ENCODE results near the gene TGM3.

Gene TGM3

GRCh38 chr20:2285613-2286012 is 10.2 kb upstream of the TGM3 start:
- DNase-seq = no peak

GRCh38 chr20:2287504-2287903 is 8.3 kb upstream of the TGM3 start:
- DNase-seq = no peak

- DNase-seq = no peak
These were observed 6.3 kb upstream of the TGM3 start for GRCh38 chr20:2289475-2289874.

GRCh38 chr20:2290486-2290885 is 5.3 kb upstream of the TGM3 start:
- DNase-seq = no peak

- DNase-seq = no peak
These were observed 3.2 kb upstream of the TGM3 start for GRCh38 chr20:2292416-2293110.

- no peak for DNase-seq
These were observed 2.3 kb upstream of the TGM3 start for GRCh38 chr20:2293486-2293885.

- no peak for DNase-seq
These were observed 1.8 kb upstream of the TGM3 start for GRCh38 chr20:2293971-2294370.

GRCh38 chr20:2295286-2295685 is 515 bp upstream of the TGM3 start:
- no peak for DNase-seq

GRCh38 chr20:2296524-2297356 is 939 bp downstream of the TGM3 start:
- no peak for DNase-seq

- DNase-seq = no peak
These were observed 1.5 kb downstream of the TGM3 start for GRCh38 chr20:2297357-2297728.

- DNase-seq = no peak
These were observed 2.3 kb downstream of the TGM3 start for GRCh38 chr20:2298116-2298515.

- no peak for DNase-seq
These were observed 2.9 kb downstream of the TGM3 start for GRCh38 chr20:2298701-2299100.

- DNase-seq = no peak
These were observed 3.5 kb downstream of the TGM3 start for GRCh38 chr20:2299301-2299700.

- no peak for DNase-seq
These were observed 4.2 kb downstream of the TGM3 start for GRCh38 chr20:2300002-2300401.

GRCh38 chr20:2300420-2300819 is 4.6 kb downstream of the TGM3 start:
- DNase-seq = no peak

GRCh38 chr20:2301164-2301622 is 5.4 kb downstream of the TGM3 start:
- DNase-seq = no peak

GRCh38 chr20:2302384-2303060 is 6.7 kb downstream of the TGM3 start:
- DNase-seq = no peak

GRCh38 chr20:2303673-2304072 is 7.9 kb downstream of the TGM3 start:
- no peak for DNase-seq

GRCh38 chr20:2304180-2304579 is 8.4 kb downstream of the TGM3 start:
- DNase-seq = no peak

GRCh38 chr20:2305029-2305428 is 9.2 kb downstream of the TGM3 start:
- DNase-seq = no peak

GRCh38 chr20:2305479-2305878 is 9.7 kb downstream of the TGM3 start:
- no peak for DNase-seq

GRCh38 chr20:2305946-2306345 is 10.1 kb downstream of the TGM3 start:
- DNase-seq = no peak

- DNase-seq = no peak
These were observed 11.3 kb downstream of the TGM3 start for GRCh38 chr20:2307136-2307535.

- no peak for DNase-seq
These were observed 15.5 kb downstream of the TGM3 start for GRCh38 chr20:2311329-2311728.

Data from NCI-H446 (cell line).